Measurements from ENCODE around the gene TSHZ3.

The TSHZ3 gene

GRCh38 chr19:31272583-31273106 is 76.6 kb downstream of the TSHZ3 start:
- H3K27ac ChIP-seq = no peak overlapping the region
- POLR2A ChIA-PET (ENCODE audit: low non-redundant PET) = no interaction called here
- DNase-seq (ENCODE audit: low spot score) = no peak
- TF ChIP-seq CTCF (conservative IDR thresholded peaks at IDR 0.05; ENCODE audit: low read depth) = no peak
- CTCF ChIA-PET = interaction anchor here (1.0 kb wide), 1 partner anchor 15 kb away, joined by 3 read pairs; no protein-coding TSS in a partner anchor

GRCh38 chr19:31271306-31271911 is 77.8 kb downstream of the TSHZ3 start:
- ChIA-PET POLR2A (ENCODE audit: low non-redundant PET) (no interaction called here), CTCF (interaction anchor here (1.0 kb wide), 1 partner anchor 14 kb away, joined by 3 read pairs; no protein-coding TSS in a partner anchor)
- no peak for DNase-seq (ENCODE audit: low spot score)
- no peak overlapping the region for H3K27ac ChIP-seq
- no peak for TF ChIP-seq CTCF (conservative IDR thresholded peaks at IDR 0.05; ENCODE audit: low read depth)

GRCh38 chr19:31270897-31271296 is 78.3 kb downstream of the TSHZ3 start:
- ChIA-PET CTCF (no interaction called here), POLR2A (ENCODE audit: low non-redundant PET) (no interaction called here)
- no peak for TF ChIP-seq CTCF (conservative IDR thresholded peaks at IDR 0.05; ENCODE audit: low read depth)
- no peak overlapping the region for H3K27ac ChIP-seq
- no peak for DNase-seq (ENCODE audit: low spot score)

- ChIA-PET POLR2A (ENCODE audit: low non-redundant PET) (no interaction called here), CTCF (no interaction called here)
- no peak for DNase-seq (ENCODE audit: low spot score)
- H3K27ac ChIP-seq = no peak overlapping the region
- TF ChIP-seq CTCF (conservative IDR thresholded peaks at IDR 0.05; ENCODE audit: low read depth) = no peak
These were observed 79.7 kb downstream of the TSHZ3 start for GRCh38 chr19:31269425-31270127.

- POLR2A ChIA-PET (ENCODE audit: low non-redundant PET) = no interaction called here
- no peak overlapping the region for H3K27ac ChIP-seq
- CTCF ChIA-PET = no interaction called here
- no peak for DNase-seq (ENCODE audit: low spot score)
- no peak for TF ChIP-seq CTCF (conservative IDR thresholded peaks at IDR 0.05; ENCODE audit: low read depth)
These were observed 80.4 kb downstream of the TSHZ3 start for GRCh38 chr19:31268751-31269383.

- no peak overlapping the region for H3K27ac ChIP-seq
- no peak for TF ChIP-seq CTCF (conservative IDR thresholded peaks at IDR 0.05; ENCODE audit: low read depth)
- CTCF ChIA-PET = no interaction called here
- POLR2A ChIA-PET (ENCODE audit: low non-redundant PET) = no interaction called here
- DNase-seq (ENCODE audit: low spot score) = no peak
These were observed 82.5 kb downstream of the TSHZ3 start for GRCh38 chr19:31266731-31267130.
